Endothelial cell of umbilical vein (primary cell): ENCODE data around the gene RIPOR3.

Source experiments
- CTCF ChIP-seq, 2 donors: IDR thresholded peaks; 1 replicate in 1 of 2; 2 replicates in 1 of 2; pipeline ENCODE4 v1.5.1; 2011; ENCODE audit warnings: low read length in 2 of 2, mild to moderate bottlenecking in 2 of 2, moderate library complexity in 2 of 2, control low read depth in 1 of 2, inconsistent platforms in 1 of 2, low read depth in 1 of 2; ENCODE audit not compliant: insufficient read depth in 1 of 2; ENCODE audit errors: extremely low read depth in 1 of 2
- EZH2 ChIP-seq: IDR thresholded peaks from 2 replicates; pipeline ENCODE4 v1.6.1; 2012; ENCODE audit warnings: borderline replicate concordance, low read depth, mild to moderate bottlenecking, moderate library complexity, low read length, inconsistent platforms; ENCODE audit not compliant: severe bottlenecking
- MAX ChIP-seq: IDR thresholded peaks from 2 replicates; pipeline ENCODE4 v1.6.1; 2011; ENCODE audit not compliant: insufficient read depth, insufficient read length
- MYC ChIP-seq: IDR thresholded peaks from one replicate; pipeline ENCODE4 v1.6.1; 2011; ENCODE audit warnings: mild to moderate bottlenecking, low read depth, low read length
- POLR2A ChIP-seq: IDR thresholded peaks from 2 replicates; pipeline ENCODE4 v1.6.1; 2012; ENCODE audit warnings: low read depth, mild to moderate bottlenecking, control low read depth, low read length
- POLR2AphosphoS5 ChIP-seq: IDR thresholded peaks from 2 replicates; pipeline ENCODE4 v1.6.1; 2012; ENCODE audit warnings: low read depth, mild to moderate bottlenecking, control low read depth, low read length, moderate library complexity; ENCODE audit not compliant: insufficient read depth

GRCh38 chr20:50575865-50576720, 115.2 kb downstream of the RIPOR3 start:
- TF ChIP-seq POLR2A (no peak), CTCF (IDR thresholded peaks at IDR 0.05; ENCODE audit: extremely low read depth in 1 of 2, insufficient read depth in 1 of 2, low read depth in 1 of 2, low read length in 2 of 2) (peak; percentile 81 to 82), EZH2 (no peak), POLR2AphosphoS5 (no peak), MYC (no peak), MAX (no peak)
